Measurements from ENCODE around the gene IFT88.

GRCh38 chr13:20544201-20544923 is 22.6 kb upstream of the IFT88 start:
- no peak for TF ChIP-seq POLR2AphosphoS5 (IDR thresholded peaks at IDR 0.05; ENCODE audit: low read depth, low read length)
- TF ChIP-seq TAF1 (IDR thresholded peaks at IDR 0.05; ENCODE audit: borderline replicate concordance, low read depth, low read length) = no peak
